HG02870 (cell line): ENCODE measurements around the gene GPR107.

ENCODE experiments used
- ATAC-seq: cut with Tn5 transposase; IDR thresholded peaks from one replicate; pipeline ENCODE4 v1.9.1; 2021; ENCODE audit warnings: mild to moderate bottlenecking, moderate library complexity; ENCODE audit not compliant: unreplicated experiment

GPR107 gene

GRCh38 chr9:130155647-130156046 is 101.9 kb downstream of the GPR107 start:
- ATAC-seq, result no peak

DNA sequence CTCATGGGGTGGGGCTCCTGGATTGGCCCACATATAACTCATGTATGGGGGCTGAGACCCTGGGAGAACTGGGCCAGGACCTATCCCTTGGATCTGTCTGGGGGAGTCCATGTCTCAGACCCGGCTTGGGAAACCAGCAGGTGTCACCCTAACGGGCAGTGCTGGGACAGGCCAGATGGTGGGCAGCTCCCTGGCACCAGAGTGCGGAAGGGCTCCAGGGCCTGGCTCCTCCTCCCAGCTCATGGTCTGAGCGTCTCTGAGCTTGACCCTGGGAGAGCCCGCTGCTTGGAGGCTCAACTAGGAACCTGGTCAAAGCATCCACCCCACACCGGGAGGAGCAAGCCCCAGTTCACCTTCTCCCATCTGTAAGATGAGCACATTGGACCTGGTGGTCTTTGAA is 103.0 kb downstream of the GPR107 start:
- ATAC-seq, result no peak

GRCh38 chr9:130157079-130157478 is 103.4 kb downstream of the GPR107 start:
- ATAC-seq, result no peak

DNA sequence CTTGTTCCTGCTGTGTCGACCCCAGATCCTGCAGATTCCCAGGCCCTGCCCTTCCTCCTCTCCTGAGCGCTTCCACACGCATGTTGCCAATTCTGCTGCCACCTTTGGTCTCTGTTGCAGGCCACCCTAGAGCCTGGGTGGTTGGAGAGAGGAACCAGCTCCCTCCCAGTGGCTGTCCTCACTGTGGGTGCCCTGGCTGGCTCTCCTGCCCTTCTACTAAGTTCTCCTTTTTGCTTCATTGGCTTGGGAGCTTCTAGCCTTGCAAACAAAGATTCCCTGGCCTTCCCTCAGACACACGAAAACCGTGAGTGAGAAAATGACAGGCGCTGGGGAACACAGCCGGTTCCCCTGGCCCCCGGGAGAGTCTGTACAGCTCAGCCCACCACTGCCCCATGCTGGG is 104.3 kb downstream of the GPR107 start:
- no peak for ATAC-seq

GRCh38 chr9:130159057-130159456 is 105.4 kb downstream of the GPR107 start:
- no peak for ATAC-seq

- no peak for ATAC-seq
Measured at GRCh38 chr9:130159915-130160670, 106.4 kb downstream of the GPR107 start.

DNA sequence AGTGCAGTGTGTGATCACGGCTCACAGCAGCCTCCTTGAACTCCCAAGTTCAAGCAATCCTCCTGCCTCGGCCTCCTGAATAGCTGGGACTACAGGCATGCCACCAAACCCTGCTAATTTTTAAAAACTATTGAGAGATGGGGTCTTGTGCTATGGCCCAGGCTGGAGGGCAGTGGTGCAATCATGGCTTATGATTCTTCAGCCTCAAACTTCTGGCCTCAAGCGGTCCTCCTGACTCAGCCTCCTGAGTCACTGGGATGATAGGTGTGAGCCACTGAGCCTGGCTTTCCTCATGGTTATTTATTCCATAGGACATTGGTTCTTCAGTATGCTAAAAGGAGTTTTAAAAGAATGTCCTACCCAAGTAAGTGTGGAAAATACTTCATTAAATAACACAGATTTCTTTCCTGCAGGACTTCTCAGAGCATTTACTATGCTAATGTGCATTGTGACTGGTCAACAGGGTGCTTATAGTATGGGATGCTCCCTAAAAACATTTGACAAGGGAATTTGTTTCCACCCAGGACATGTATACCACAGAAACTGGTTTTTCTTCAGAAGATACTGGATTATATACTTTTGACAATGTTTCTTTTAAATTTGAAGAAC is 107.3 kb downstream of the GPR107 start:
- ATAC-seq, result no peak

- no peak for ATAC-seq
Measured at GRCh38 chr9:130165579-130165978, 111.9 kb downstream of the GPR107 start.

DNA sequence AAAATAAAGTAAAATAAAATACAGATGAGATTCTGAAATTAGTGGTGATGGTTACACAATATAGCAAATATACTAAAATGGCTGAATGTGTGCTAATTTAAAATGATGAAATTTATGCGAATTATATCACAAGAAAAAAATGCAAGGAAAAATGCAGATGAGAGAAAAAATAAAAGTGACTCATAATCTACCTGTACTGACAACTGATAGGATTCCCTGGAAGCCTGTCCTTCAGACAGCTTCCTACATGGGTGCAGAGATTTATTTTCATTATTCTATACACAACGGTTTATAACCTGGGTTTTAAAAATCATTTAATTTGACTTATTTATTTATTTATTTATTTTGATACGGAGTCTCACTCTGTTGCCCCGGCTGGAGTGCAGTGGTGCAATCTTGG is 112.7 kb downstream of the GPR107 start:
- ATAC-seq, result no peak

DNA sequence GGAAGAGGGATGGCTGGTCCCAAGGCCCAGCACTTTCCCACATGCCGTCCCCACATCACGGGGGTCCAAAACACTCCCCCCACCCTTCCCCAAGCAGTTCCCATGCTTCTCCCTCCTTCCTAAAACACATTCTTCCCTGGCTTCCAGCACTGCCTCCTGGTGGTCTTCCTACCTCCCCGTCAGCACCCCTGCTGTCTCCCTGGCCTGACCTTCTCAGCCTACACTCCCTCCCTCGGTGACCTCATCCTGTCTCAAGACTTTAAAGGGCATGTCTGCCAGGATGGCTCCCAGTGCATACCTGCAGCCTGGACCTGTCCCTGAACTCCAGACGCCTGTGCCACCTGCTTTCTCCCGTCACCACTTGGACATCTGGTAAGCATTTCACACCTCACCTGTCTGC is 114.2 kb downstream of the GPR107 start:
- no peak for ATAC-seq

DNA sequence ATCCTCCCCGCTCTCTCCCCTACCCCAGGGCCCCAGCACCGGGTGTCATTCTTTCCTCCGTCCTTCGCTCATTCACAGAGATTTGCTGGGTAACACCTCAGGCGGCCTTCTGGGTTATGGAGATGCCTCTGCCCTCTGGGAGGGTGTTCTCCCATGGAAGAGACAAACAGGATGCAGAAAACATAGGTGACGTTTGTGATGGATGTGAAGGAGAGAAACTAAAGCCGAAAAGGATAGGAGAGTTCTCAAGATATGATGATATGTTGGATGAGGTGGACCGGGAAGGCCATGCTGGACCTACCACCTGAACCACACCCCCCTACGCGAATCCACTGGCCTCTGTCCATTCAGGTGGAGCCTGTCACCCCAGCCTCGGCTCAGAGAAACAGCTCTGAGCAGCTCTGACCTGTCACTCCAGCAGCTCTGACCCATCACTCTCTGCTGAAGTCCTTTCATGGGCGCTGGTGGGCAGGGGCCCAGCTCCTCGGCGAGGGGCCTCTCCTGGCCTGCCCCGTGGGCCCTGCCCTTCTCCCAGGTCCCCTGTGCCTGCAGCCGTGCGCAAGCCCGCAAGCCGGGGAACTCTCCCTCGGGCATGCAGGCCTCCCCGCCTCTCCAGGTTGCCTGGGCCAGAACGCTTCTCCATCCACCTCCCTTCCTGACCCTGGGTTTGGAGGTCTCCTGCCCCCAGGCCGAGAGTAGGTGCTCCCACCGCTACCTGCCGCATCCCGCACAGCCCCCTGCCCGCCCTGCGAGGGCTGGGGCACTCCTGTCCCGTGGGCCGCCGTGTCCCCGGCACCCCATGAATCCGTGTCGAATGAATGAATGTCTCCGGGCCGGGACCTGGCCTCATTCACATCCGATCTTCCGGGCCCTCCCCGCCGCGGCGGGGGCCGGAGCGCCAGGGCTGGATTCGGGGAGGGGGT is 117.8 kb downstream of the GPR107 start:
- ATAC-seq, result no peak

DNA sequence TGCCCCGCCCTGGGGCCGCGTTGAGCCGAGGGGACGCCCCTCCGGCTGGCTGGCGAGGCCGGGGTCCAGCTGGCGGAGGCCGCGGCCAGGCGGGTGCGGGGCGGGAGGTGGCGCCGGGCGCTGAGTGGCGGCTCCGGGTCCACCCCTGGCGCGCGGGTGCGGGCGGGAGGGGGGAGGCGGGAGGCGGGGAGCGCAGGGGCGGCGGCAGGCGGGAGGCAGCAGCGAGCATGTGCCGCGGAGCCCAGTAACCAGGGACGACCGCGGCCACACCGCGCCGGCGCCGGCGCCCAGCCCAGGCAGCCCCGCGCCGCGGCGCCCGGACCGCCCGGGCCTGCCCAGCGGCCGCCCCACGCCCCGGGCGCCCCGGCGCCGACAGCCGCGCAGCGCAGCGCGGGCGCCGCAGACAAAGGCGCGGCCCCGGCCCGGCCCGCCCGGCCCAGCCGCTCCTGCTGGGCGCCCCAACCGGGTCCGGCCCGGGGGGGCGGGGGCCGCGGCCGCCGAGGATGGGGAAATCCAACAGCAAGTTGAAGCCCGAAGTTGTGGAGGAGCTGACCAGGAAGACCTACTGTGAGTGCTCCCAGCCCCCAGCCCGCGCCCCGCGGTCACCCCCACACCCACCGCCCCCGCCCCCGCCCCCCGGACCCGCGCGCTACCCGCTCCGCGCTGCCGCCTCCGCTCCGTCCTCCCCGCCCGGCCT is 118.6 kb downstream of the GPR107 start, which contains the start of gene NCS1:
TSS of gene NCS1 (plus strand) at position 244 of the 697 bp plus-strand sequence. CDS start at position 504, 260 bp downstream.
- ATAC-seq, result no peak

- no peak for ATAC-seq
Measured at GRCh38 chr9:130172858-130173665, 119.4 kb downstream of the GPR107 start.

- ATAC-seq, result no peak
Measured at GRCh38 chr9:130173666-130173983, 119.9 kb downstream of the GPR107 start.

- ATAC-seq, result no peak
Measured at GRCh38 chr9:130174025-130174424, 120.3 kb downstream of the GPR107 start.

GRCh38 chr9:130174920-130175321 is 121.2 kb downstream of the GPR107 start:
- ATAC-seq, result no peak

- ATAC-seq, result no peak
Measured at GRCh38 chr9:130175355-130175754, 121.6 kb downstream of the GPR107 start.

DNA sequence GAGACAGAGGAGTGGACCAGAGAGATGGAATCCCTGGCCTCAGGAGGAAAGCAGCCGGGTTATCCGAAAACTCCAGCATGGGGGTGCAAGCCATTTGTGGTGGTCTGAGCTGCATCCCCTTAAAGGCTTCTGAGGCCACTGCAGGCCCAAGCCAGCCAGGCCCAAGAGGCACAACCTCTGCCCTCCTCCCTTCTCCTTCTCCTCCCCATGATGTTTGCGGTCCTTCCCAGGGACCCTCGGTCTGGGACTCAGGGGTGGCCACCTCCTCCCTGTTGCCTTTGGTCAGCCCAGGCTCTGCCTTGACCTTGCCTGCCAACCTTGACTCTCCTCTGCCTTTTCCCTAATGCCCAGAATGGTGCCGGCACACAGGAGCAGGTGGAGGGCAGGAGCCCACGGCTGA is 123.1 kb downstream of the GPR107 start:
- no peak for ATAC-seq

DNA sequence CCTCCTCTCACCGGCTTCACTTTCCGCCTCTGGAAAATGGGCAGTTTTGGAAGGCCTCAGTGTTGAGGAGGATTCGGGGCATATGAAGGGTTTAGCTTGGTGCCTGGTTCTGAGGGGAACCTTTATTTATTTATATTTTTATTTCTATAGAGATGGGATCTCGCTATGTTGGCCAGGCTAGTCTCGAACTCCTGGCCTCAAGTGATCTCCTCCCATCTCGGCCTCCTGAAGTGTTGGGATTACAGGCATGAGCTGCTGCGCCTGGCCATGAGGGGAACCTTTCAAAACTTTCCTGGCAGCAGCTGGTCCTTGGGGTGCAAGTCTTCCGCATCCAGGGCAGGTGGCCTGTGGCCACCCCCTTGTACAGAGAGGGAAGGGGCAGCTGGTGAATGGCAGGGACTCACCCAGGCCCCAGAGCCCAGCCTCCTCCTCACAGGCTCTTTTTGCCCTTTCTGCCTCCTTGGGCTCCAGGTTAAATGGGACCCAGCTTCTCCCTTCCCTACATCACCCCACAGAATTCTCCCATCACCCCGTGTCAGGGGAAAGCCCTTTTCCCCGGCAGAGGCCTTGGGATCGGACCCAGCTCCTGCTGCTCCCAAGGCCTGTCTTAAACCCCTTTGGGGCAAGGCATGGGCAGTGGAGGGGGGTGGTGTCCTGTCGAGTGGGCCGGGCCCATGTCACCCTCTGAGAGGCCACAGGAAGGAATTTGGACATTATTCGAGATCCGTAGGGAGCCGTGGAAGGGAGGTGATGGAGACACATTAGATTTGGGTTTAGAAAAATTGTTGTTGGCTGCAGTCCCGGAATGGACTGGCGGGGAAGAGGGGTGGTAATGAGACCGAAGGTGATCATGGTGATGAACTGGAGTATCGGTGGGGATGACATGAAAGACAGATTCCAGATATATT is 124.4 kb downstream of the GPR107 start:
- no peak for ATAC-seq
